Parathyroid adenoma (tissue), 2 donors: ENCODE data around the gene CAPS.
A peak's percentile ranks its signal among the peaks of the same experiment; 100 is the strongest.

Source experiments
- H2AFZ ChIP-seq: fragments of 300-600 bp; sonication (generic); one replicate; pipeline ENCODE4 v1.7.0; 2017; ENCODE audit warnings: antibody characterized with exemption, mild to moderate bottlenecking
- H3K27ac ChIP-seq: fragments of 300-600 bp; sonication (generic); one replicate; pipeline ENCODE4 v1.7.0; 2017
- H3K27me3 ChIP-seq: fragments of 300-600 bp; sonication (generic); one replicate; pipeline ENCODE4 v1.7.0; 2017; ENCODE audit warnings: low read length; ENCODE audit not compliant: control insufficient read depth, insufficient read depth
- H3K36me3 ChIP-seq: fragments of 300-600 bp; sonication (generic); one replicate; pipeline ENCODE4 v1.7.0; 2017; ENCODE audit warnings: low read length; ENCODE audit not compliant: control insufficient read depth, insufficient read depth
- H3K4me1 ChIP-seq: fragments of 300-600 bp; sonication (generic); one replicate; pipeline ENCODE4 v1.7.0; 2017; ENCODE audit warnings: control low read depth
- H3K4me2 ChIP-seq: fragments of 300-600 bp; sonication (generic); one replicate; pipeline ENCODE4 v1.7.0; 2017; ENCODE audit warnings: low read length
- H3K4me3 ChIP-seq: fragments of 300-600 bp; sonication (generic); one replicate; pipeline ENCODE4 v1.7.0; 2017; ENCODE audit warnings: low read depth, low read length
- H3K79me2 ChIP-seq: fragments of 300-600 bp; sonication (generic); one replicate; pipeline ENCODE4 v1.7.0; 2017; ENCODE audit warnings: control low read depth
- H3K9ac ChIP-seq: fragments of 300-600 bp; sonication (generic); one replicate; pipeline ENCODE4 v1.7.0; 2017; ENCODE audit warnings: mild to moderate bottlenecking
- H3K9me3 ChIP-seq: fragments of 300-600 bp; sonication (generic); one replicate; pipeline ENCODE4 v1.7.0; 2017; ENCODE audit warnings: low read length; ENCODE audit not compliant: control insufficient read depth
- CTCF ChIP-seq: fragments of 300-600 bp; sonication (generic); IDR thresholded peaks from one replicate; pipeline ENCODE4 v1.7.0; 2017; ENCODE audit warnings: antibody characterized with exemption, mild to moderate bottlenecking
- donor health status: primary hyperparathyroidism.

The CAPS gene

GRCh38 chr19:5889288-5889971 is 24.6 kb upstream of the CAPS start:
- Histone ChIP-seq H3K27ac (no peak overlapping the region), H3K36me3 (no peaks in the 10 kb centered on the region), H3K4me3 (no peak overlapping the region), H3K9ac (no peak overlapping the region), H3K27me3 (no peaks in the 10 kb centered on the region), H3K4me2 (no peak overlapping the region), H3K4me1 (no peaks in the 10 kb centered on the region), H3K9me3 (no peaks in the 10 kb centered on the region), H3K79me2 (no peaks in the 10 kb centered on the region), H2AFZ (no peak overlapping the region)
- TF ChIP-seq CTCF, result no peak

- Histone ChIP-seq H3K27ac (no peak overlapping the region), H3K79me2 (no peaks in the 10 kb centered on the region), H3K27me3 (no peaks in the 10 kb centered on the region), H3K4me2 (no peak overlapping the region), H2AFZ (no peak overlapping the region), H3K4me3 (no peak overlapping the region), H3K4me1 (no peaks in the 10 kb centered on the region), H3K36me3 (no peaks in the 10 kb centered on the region), H3K9ac (no peak overlapping the region), H3K9me3 (no peaks in the 10 kb centered on the region)
- TF ChIP-seq CTCF, result no peak
Observed at GRCh38 chr19:5890099-5890498, 24.0 kb upstream of the CAPS start.

- H3K9ac ChIP-seq, result no peak overlapping the region
- H2AFZ ChIP-seq, result no peak overlapping the region
- H3K4me3 ChIP-seq, result no peak overlapping the region
- H3K4me1 ChIP-seq, result no peaks in the 10 kb centered on the region
- no peak overlapping the region for H3K4me2 ChIP-seq
- no peak overlapping the region for H3K27ac ChIP-seq
- H3K27me3 ChIP-seq, result no peaks in the 10 kb centered on the region
- H3K36me3 ChIP-seq, result no peaks in the 10 kb centered on the region
- TF ChIP-seq CTCF, result no peak
- H3K79me2 ChIP-seq, result no peaks in the 10 kb centered on the region
- H3K9me3 ChIP-seq, result no peaks in the 10 kb centered on the region
Observed at GRCh38 chr19:5891572-5891937, 22.5 kb upstream of the CAPS start.

GRCh38 chr19:5891938-5892771 is 21.9 kb upstream of the CAPS start:
- no peaks in the 10 kb centered on the region for H3K79me2 ChIP-seq
- no peaks in the 10 kb centered on the region for H3K4me1 ChIP-seq
- H3K36me3 ChIP-seq, result no peaks in the 10 kb centered on the region
- no peaks in the 10 kb centered on the region for H3K9me3 ChIP-seq
- H3K4me2 ChIP-seq, result no peak overlapping the region
- H3K27me3 ChIP-seq, result no peaks in the 10 kb centered on the region
- H2AFZ ChIP-seq, result no peak overlapping the region
- TF ChIP-seq CTCF, result peak; percentile 63
- no peak overlapping the region for H3K4me3 ChIP-seq
- H3K27ac ChIP-seq, result no peak overlapping the region
- H3K9ac ChIP-seq, result no peak overlapping the region
